Sciatic nerve (tissue), 2 donors: ENCODE results near the gene PCNX3. TPM values are rescaled to one million over a fixed set of nuclear protein-coding genes. Genes with fewer than 3 reads are reported as not detected.
"Not testable (repeated sequence)": the region's sequence is repeated elsewhere in the genome, so short reads cannot be mapped to it uniquely, and the experiment has no call there.

ENCODE experiments used
- ATAC-seq: fragments of 200-7000 bp; cut with Tn5 transposase; one replicate; pipeline ENCODE4 v1.9.1; 2020; ENCODE audit warnings: mild to moderate bottlenecking, moderate library complexity
- DNase-seq: peaks from one replicate; pipeline ENCODE4 v3.0.0-alpha.2; 2020; ENCODE audit warnings: low spot score
- intact Hi-C: fragments of 100-400 bp; cut with DNase I; formaldehyde crosslinking; loops from one replicate; pipeline ENCODE4 v1.14.2; 2022
- total RNA-seq: library from RNA; stranded (reverse); fragmentation: NEBNext Ultra II Directional; extraction: Animal tissue kit (Norgen Biotek cat#: 25700); gene quantifications from one replicate; pipeline ENCODE4 v1.2.1, GENCODE V29; 2021
- donor health status: DM: no; HTN: no; CAD: no.
- donor health status: DM: no; HTN: no; CAD: no.

PCNX3 gene
- total RNA-seq, 1 donor from 2014 or later: 23.9 TPM

DNA sequence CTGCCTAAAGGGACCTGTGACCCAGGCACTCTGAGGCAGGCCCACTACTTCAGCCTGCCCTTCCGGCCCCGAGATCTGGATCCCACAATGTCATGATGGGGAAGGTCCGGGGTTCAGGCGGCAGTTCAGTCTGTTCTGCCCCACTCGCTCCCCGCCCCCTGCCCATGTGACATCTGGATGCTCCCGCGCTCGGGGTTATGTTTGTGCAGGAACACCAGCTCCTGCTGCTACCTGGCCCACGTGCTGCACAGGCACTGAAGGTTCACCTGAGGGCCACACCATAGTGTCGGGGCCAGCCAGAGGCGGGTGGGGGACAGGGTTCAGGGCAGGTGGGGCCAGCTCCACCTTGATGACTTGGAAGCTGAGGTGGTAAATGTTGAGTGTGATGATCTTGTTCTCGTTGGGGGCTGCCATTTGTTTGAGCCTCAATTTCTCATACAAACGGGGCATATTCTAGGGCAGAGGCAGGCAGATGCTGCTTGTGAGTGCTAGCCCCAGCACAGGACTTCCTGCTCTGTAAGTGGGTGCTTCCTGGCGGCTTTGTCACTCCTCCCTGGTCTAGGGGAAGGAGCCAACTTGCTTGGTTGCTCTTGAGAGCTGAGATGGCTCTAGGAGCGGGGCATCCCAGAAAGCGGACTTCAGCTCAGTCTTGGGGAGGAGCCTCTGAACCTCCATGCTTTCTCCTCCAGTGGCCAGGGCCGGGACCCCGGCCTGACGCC, 18.0 kb downstream of the PCNX3 start:
- ATAC-seq (no peak), DNase-seq (no peak)
- intact Hi-C loops: no loop called here

DNA sequence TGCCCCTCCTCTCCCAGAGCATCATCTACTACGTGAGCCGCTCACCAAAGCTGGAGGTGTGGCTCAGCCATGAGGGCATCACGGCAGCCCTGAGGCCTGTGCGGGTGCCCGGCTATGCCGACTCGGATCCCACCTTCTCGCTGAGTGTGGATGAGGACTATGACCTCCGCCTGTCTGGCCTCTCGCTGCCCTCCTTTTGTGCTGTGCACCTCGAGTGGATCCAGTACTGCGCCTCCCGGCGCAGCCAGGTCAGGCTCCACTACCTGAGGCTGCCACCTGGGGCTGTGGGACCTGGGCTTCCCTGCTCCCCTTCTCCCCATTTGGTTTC, 18.5 kb downstream of the PCNX3 start:
- intact Hi-C loops: no loop called here
- DNase-seq (no peak), ATAC-seq (no peak)

DNA sequence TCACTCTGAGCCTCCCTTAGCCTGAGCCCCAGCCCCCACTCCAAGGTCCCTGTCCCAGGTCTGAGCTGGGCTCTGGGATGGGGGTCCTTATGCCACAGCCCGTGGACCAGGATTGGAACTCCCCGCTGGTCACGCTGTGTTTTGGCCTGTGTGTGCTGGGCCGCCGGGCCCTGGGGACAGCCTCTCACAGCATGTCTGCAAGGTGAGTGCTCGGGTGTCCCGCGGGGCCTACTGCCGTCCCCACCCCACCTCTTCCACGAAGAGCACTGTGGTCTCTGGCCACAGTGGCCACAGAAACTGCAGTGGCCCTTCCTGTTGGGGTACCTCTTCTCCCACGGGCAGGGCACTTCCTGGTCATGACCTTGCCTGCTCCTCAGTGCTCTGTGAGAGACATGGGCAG, 18.9 kb downstream of the PCNX3 start:
- ATAC-seq (no peak), DNase-seq (no peak)
- intact Hi-C loops: no loop called here

DNA sequence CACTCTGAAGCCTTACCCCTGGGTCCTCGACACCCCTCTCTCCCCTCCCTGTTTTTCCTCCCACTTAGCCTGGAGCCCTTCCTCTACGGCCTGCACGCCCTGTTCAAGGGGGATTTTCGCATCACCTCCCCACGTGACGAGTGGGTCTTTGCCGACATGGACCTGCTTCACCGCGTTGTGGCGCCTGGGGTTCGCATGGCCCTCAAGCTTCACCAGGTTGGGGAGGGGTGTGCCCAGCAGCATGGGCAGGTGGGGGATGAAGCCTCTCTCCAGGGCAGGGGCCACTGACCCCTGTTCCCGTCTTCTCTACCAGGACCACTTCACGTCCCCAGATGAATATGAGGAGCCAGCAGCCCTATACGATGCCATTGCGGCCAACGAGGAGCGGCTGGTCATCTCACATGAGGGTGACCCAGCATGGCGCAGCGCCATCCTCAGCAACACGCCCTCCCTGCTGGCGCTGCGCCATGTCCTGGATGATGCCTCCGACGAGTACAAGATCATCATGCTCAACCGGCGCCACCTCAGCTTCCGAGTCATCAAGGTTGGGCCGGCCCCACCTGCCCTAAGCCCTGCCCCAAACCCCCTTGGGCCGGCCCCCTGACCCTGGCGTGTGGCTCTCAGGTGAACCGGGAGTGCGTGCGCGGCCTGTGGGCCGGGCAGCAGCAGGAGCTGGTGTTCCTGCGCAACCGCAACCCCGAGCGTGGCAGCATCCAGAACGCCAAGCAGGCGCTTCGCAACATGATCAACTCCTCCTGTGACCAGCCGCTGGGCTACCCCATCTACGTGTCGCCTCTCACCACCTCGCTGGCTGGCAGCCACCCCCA, 19.5 kb downstream of the PCNX3 start:
- ATAC-seq: no peak
- intact Hi-C loops: no loop called here
- DNase-seq: no peak

DNA sequence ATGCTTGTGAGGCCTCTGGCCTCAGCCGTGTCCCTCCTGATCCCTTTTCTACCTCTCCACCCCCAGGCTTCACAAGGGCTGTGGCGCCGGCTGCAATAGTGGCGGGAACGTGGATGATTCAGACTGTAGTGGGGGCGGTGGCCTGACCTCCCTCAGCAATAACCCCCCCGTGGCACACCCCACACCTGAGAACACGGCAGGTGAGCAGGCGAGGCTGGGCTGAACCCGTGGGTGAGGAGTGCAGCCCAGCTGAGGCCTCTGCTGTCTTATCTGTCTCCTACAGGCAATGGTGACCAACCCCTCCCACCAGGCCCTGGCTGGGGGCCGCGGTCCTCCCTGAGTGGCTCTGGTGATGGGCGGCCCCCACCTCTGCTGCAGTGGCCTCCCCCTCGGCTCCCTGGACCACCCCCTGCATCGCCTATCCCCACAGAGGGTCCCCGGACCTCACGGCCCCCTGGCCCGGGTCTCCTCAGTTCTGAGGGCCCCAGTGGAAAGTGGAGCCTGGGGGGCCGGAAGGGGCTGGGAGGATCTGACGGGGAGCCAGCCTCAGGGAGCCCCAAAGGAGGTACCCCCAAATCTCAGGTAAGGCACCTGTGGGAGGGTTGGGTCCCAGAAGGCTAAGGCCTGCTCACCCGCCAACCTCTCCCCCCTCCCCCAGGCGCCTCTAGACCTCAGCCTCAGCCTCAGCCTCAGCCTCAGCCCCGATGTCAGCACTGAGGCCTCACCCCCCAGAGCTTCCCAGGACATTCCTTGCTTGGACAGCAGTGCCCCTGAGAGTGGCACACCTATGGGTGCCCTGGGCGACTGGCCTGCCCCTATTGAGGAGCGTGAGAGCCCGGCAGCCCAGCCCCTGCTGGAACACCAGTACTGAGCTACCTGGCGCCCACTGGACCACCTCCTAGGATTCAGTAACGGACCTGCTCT, 20.8 kb downstream of the PCNX3 start:
- intact Hi-C loops: no loop called here
- DNase-seq (no peak), ATAC-seq (no peak)

DNA sequence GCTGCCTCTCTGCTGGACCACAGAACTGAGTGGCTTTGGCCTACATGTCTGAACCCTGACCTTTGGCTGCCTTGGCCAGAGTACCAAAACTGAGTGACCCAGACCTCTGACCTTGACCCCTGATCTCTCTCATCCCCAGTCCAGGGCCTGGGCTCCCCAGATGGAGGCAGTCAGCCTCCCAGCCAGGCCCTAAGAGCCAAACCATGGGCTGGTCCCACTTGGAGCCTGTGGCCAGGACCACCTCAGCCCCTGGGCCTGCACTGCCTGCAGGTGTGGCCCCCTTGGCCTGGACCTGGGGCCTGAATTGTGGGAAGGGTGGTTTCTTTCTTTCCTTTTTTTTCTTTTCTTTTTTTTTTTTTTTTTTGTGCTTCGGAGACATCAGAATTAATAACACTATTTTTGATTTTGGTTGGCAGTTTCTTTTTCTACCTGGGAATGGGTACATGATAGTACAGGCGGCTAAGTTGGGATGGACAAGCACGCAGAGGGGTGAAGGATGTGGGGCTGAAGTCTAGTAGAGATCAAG, 21.5 kb downstream of the PCNX3 start:
- no peak for ATAC-seq
- no peak for DNase-seq
- intact Hi-C loops: no loop called here

DNA sequence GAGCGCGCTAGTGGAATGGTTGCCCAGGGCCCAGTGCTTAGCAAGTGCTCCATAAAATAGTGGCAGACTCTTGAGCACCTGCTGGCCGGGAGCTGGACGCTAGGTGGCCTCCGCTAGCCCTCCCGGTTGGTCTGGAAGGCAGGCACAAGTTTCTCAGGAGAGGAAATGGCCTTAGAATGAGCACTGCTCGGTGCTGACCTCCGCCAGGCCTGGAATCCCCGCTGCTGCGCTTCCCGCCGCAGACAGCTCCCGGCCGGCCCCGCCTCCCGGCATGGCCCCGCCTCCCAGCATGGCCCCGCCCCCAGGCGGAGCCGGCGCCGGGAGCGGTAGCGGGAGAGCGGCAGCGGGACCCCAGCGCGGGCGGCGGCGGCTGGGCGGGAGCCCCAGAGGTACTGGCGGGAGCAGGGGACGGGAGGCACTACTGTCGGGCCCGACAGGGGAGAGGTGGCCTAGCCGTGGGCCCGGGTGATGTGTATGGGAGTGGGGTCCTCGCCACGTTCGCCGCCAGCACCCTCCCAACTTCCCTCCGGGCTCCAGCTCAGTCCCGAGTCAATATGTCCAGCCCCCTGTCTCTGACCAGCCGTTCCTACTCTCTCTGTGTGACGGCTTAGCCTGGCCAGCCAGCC, 22.3 kb downstream of the PCNX3 start, which contains the start of gene SIPA1:
Gene SIPA1, plus strand, starts transcription at position 308 of the 626 bp plus-strand sequence. CDS start 2,821 bp downstream, outside the sequence.
- peak; percentile 79 for ATAC-seq
- intact Hi-C loops: no loop called here
- peak; percentile 89 for DNase-seq

DNA sequence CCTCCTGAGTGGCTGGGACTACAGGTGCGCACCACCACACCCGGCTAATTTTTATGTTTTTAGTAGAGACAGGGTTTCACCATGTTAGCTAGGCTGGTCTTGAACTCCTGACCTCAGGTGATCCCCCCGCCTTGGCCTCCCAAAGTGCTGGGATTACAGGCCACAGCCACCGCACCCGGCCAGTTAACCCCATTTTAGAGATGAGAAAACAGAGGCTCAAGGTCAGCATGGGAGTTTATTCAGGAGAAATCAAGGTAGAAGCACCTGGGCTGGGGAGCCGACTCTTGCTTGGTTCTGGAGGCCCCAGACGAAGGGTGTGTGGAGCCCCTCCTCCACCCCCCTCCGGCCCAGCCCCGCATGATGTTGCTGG, 23.6 kb downstream of the PCNX3 start:
- DNase-seq, ATAC-seq, intact Hi-C loops: not testable (repeated sequence)

DNA sequence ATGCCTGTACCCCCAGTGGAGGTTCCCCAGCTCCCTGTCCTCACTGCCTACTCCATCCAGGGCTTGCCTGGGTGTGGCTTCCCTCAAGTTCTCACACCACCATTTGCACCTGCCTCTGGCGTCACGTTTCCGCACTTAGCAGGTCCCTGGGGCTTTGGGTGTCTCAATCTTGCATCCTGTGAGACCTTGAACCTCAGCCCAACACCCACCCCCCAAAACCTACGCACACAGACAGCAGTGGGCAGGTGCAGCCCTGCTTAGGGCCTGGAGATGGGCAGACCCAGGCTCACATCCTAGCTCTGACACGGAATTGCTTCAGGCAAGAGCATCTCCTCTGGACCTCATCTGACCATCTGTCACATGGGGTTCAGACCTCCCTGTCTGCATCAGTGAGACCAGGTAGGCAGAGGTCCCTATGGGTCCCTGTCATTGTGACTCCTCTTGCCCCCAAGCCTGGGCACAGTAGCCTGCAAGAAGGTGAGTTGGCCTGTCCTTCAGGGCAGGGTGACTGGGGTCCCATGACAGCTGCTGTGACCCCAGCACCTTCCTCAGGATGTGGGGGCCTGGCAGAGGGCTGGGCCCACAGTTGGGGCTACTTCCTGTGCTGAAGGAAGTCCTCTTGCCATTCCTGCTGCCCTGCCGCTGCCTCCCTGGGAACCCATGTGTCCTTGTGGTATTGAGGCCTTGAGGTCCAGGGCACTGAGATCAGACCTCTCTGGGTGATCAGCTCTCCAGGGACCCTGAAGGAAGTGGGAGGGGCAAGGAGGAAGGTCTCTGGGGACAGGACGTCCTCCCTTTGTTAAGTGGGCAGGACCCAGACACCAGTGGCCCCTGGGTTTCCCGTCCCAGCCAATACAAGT, 24.3 kb downstream of the PCNX3 start:
- intact Hi-C loops: no loop called here

DNA sequence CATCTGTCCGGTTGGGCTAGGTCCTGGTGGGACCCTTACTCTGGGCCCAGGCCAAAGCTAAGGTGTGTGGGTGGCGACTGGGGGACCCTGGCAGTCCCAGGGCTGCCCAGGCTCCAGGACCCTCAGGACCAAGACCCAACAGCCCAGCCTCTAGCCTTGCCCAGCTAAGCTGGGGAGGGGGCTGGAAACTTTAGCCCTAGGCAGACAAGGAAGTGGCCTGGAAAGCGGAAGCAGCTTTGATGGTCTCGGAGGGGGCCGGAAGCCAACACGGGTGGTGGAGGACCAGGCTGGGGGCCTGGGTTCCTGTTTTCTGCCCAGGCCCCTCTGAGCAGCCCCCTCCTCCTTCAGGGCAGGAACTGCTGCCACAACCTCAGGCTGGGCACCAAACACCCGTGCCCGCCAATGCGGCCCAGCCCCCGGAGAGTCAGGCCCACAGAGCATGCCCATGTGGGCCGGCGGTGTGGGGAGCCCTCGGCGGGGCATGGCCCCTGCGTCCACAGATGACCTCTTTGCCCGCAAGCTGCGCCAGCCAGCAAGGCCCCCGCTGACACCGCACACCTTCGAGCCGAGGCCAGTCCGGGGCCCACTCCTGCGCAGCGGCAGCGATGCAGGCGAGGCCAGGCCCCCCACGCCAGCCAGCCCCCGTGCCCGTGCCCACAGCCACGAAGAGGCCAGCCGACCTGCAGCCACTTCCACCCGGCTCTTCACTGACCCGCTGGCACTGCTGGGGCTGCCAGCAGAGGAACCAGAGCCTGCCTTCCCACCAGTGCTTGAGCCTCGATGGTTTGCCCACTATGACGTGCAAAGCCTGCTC, 25.1 kb downstream of the PCNX3 start:
- intact Hi-C loops: no loop called here
- ATAC-seq (peak; percentile 7), DNase-seq (no peak)

More for the DNA sequence above, 24.3 kb downstream of the PCNX3 start:
- no peak for DNase-seq
- ATAC-seq: peak; percentile 0

DNA sequence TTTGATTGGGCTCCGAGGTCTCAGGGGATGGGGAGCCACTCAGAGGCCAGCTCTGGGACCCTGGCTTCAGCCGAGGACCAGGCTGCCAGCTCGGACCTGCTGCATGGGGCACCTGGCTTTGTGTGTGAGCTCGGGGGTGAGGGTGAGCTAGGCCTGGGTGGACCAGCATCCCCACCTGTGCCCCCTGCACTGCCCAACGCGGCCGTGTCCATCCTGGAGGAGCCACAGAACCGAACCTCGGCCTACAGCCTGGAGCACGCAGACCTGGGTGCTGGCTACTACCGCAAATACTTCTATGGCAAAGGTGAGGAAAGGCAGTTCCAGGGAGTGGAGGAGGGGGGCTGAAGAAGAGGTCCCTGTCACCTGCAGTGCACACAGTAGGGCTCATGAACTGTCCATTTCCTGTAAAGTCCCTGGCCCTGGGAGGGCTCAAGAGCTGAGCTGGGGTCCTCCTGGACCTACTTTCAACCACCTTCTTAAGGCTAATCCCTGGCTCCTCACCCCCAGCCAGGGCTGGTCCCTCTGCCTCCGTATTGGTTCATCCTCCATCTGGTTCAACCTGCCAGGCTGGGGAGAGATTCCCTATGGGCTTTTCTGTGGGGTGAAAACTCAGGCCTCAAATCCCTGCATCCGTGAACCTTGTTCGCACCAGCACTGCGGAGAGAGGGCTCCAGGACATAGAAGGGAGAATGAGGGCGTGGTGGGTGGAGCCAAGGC, 25.9 kb downstream of the PCNX3 start:
- intact Hi-C loops: no loop called here
- DNase-seq: no peak
- ATAC-seq: no peak

DNA sequence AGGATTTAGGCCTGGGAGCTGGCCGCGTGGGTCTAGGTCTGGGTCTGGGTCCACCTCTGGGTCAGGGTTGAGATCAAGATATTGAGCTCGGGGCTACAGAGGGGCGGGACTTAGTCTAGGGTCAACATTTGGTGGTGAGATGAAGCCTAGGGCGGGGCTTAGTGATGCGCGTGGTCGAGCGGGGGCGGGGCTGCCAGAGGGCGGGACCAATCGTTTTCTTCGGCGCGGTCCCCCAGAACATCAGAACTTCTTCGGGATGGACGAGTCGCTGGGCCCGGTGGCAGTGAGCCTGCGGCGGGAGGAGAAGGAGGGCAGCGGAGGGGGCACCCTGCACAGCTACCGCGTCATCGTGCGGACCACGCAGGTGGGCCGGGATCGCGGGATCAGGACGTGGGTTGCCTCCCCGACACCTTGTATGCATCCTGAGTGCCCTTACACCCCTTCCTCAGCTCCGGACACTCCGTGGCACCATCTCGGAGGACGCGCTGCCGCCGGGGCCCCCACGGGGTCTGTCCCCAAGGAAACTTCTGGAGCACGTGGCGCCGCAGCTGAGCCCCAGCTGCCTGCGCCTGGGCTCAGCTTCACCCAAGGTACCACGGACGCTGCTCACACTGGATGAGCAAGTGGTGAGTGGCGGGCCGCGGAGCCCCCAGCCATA, 26.6 kb downstream of the PCNX3 start:
- intact Hi-C loops: no loop called here
- ATAC-seq: no peak

DNA sequence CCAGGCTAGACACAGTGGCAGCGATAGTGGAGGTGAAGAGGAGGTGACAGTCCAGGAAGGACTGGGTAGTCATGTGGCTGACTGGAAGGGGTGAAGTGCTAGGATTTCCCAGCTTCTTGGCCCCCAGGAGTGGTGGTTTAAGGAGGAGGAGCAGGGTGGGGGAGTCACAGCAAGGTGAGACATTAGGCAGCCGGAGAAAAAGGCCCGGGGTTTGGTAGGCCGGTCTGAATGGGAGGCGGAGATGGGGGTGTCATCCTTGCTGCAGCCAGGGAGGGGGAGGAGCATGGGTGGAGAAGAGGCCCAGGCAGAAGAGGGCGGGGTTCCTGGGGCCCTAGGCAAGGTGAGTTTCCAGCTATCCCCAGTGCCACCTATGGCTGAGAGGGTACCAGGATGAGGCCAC, 28.4 kb downstream of the PCNX3 start:
- intact Hi-C loops: no loop called here
- no peak for ATAC-seq
- DNase-seq: no peak

More for the DNA sequence above, 26.6 kb downstream of the PCNX3 start:
- no peak for DNase-seq

DNA sequence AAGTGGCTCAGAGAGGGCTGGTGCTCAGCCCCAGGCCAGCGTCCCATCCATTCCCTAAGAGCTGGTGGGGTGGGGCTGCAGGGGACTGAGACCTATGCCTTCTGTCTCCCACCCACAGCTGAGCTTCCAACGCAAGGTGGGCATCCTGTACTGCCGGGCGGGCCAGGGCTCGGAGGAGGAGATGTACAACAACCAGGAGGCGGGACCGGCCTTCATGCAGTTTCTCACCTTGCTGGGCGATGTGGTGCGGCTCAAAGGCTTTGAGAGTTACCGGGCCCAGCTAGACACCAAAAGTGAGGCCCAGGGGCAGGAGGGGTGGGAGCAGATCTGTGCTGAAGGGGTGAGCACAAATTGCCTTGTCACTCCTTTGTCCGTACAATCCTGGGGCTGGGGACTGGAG, 29.3 kb downstream of the PCNX3 start:
- DNase-seq (no peak), ATAC-seq (no peak)
- intact Hi-C loops: no loop called here

DNA sequence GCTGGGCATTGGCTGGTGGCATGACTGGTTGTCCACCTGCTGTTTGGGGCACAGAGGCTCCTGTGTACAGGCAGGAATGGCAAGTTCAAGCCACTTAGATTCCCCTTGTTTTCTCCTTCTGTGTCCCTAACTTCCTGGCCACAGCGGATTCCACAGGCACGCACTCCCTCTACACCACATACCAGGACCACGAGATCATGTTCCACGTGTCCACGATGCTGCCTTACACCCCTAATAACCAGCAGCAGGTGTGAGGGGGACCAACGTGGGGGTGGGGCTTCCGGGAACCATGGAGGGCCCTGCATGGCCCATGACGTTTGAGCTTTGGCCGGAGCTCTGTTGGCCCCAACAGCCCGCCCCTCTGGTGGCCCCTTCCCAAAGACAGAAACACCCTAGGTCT, 30.1 kb downstream of the PCNX3 start:
- ATAC-seq (no peak), DNase-seq (no peak)
- intact Hi-C loops: no loop called here
